ENCODE measurements around the gene TLE4. TPM values are rescaled to one million over a fixed set of nuclear protein-coding genes. Genes with fewer than 3 reads are reported as not detected.

Gene TLE4
- total RNA-seq, 2 donors from 2014 or later: 24.2 to 34.9 TPM

GRCh38 chr9:79698967-79699366 is 127.2 kb downstream of the TLE4 start:
- no peak for DNase-seq (ENCODE audit: low spot score)
- intact Hi-C loops (cut with DNase I): no loop called here

GRCh38 chr9:79699479-79699878 is 127.7 kb downstream of the TLE4 start:
- intact Hi-C loops (cut with DNase I): no loop called here
- DNase-seq (ENCODE audit: low spot score): no peak

- intact Hi-C loops (cut with DNase I): no loop called here
Measured at GRCh38 chr9:79700607-79701360, 129.0 kb downstream of the TLE4 start.

GRCh38 chr9:79701651-79702050 is 129.9 kb downstream of the TLE4 start:
- intact Hi-C loops (cut with DNase I): no loop called here
- peak; percentile 80 for DNase-seq (ENCODE audit: low spot score)

More at GRCh38 chr9:79700607-79701360, 129.0 kb downstream of the TLE4 start:
- no peak for DNase-seq (ENCODE audit: low spot score)

- no peak for DNase-seq (ENCODE audit: low spot score)
- intact Hi-C loops (cut with DNase I): no loop called here
Measured at GRCh38 chr9:79705704-79706103, 133.9 kb downstream of the TLE4 start.

- no peak for DNase-seq (ENCODE audit: low spot score)
- intact Hi-C loops (cut with DNase I): no loop called here
Measured at GRCh38 chr9:79706512-79706911, 134.7 kb downstream of the TLE4 start.

- intact Hi-C loops (cut with DNase I): no loop called here
- DNase-seq (ENCODE audit: low spot score): no peak
Measured at GRCh38 chr9:79707589-79707988, 135.8 kb downstream of the TLE4 start.

- no peak for DNase-seq (ENCODE audit: low spot score)
- intact Hi-C loops (cut with DNase I): no loop called here
Measured at GRCh38 chr9:79708541-79708940, 136.8 kb downstream of the TLE4 start.

- intact Hi-C loops (cut with DNase I): no loop called here
- DNase-seq (ENCODE audit: low spot score): no peak
Measured at GRCh38 chr9:79709743-79710674, 138.2 kb downstream of the TLE4 start.

GRCh38 chr9:79711874-79712273 is 140.1 kb downstream of the TLE4 start:
- DNase-seq (ENCODE audit: low spot score): no peak
- intact Hi-C loops (cut with DNase I): no loop called here

- DNase-seq (ENCODE audit: low spot score): no peak
- intact Hi-C loops (cut with DNase I): no loop called here
Measured at GRCh38 chr9:79719021-79719420, 147.3 kb downstream of the TLE4 start.

- intact Hi-C loops (cut with DNase I): no loop called here
- DNase-seq (ENCODE audit: low spot score): no peak
Measured at GRCh38 chr9:79719989-79720388, 148.2 kb downstream of the TLE4 start.

GRCh38 chr9:79731171-79731890 is 159.6 kb downstream of the TLE4 start:
- intact Hi-C loops (cut with DNase I): no loop called here
- no peak for DNase-seq (ENCODE audit: low spot score)

- DNase-seq (ENCODE audit: low spot score): no peak
- intact Hi-C loops (cut with DNase I): no loop called here
Measured at GRCh38 chr9:79735023-79735779, 163.4 kb downstream of the TLE4 start.

GRCh38 chr9:79736051-79736450 is 164.3 kb downstream of the TLE4 start:
- DNase-seq (ENCODE audit: low spot score): no peak
- intact Hi-C loops (cut with DNase I): no loop called here

- intact Hi-C loops (cut with DNase I): no loop called here
- DNase-seq (ENCODE audit: low spot score): no peak
Measured at GRCh38 chr9:79741381-79741780, 169.6 kb downstream of the TLE4 start.

GRCh38 chr9:79742110-79742721 is 170.5 kb downstream of the TLE4 start:
- DNase-seq (ENCODE audit: low spot score): no peak

GRCh38 chr9:79744521-79744920 is 172.8 kb downstream of the TLE4 start:
- no peak for DNase-seq (ENCODE audit: low spot score)
- intact Hi-C loops (cut with DNase I): no loop called here

More at GRCh38 chr9:79742110-79742721, 170.5 kb downstream of the TLE4 start:
- intact Hi-C loops (cut with DNase I): no loop called here

Measured in posterior vena cava (tissue), 2 donors.